Central memory CD8-positive, alpha-beta T cell (primary cell): ENCODE data around the gene PRKCA.
A peak's percentile ranks its signal among the peaks of the same experiment; 100 is the strongest.

Experiments
- ATAC-seq: fragments of 150-1000 bp; cut with Tn5 transposase; replicated peaks from 2 replicates; pipeline ENCODE4 v1.10.0; 2022; ENCODE audit warnings: mild to moderate bottlenecking, moderate FRiP score, moderate number of reproducible peaks; ENCODE audit not compliant: poor library complexity, severe bottlenecking; ENCODE audit errors: extremely low read depth
- DNase-seq, 2 donors: peaks; one replicate each; pipeline ENCODE4 v3.0.0; 2021; ENCODE audit warnings: low spot score in 2 of 2
- H3K27ac Mint-ChIP-seq: one replicate; pipeline ENCODE4 v1.8.0; 2022; ENCODE audit warnings: low read depth, mild to moderate bottlenecking, moderate library complexity, mixed read lengths
- H3K27me3 Mint-ChIP-seq: one replicate; pipeline ENCODE4 v1.8.0; 2022; ENCODE audit warnings: mixed read lengths
- H3K36me3 Mint-ChIP-seq: one replicate; pipeline ENCODE4 v1.8.0; 2022; ENCODE audit warnings: mild to moderate bottlenecking, moderate library complexity, mixed read lengths; ENCODE audit not compliant: insufficient read depth
- H3K4me1 Mint-ChIP-seq: one replicate; pipeline ENCODE4 v1.8.0; 2022; ENCODE audit warnings: mixed read lengths
- H3K4me3 Mint-ChIP-seq: one replicate; pipeline ENCODE4 v1.8.0; 2022; ENCODE audit warnings: mild to moderate bottlenecking, moderate library complexity, mixed read lengths
- H3K9me3 Mint-ChIP-seq: one replicate; pipeline ENCODE4 v1.8.0; 2022; ENCODE audit warnings: mixed read lengths

Gene PRKCA

GRCh38 chr17:66564992-66565465 is 262.6 kb downstream of the PRKCA start:
- Mint-ChIP-seq H3K9me3 (no peaks in the 10 kb centered on the region), H3K27ac (no peak overlapping the region), H3K4me1 (no peaks in the 10 kb centered on the region), H3K4me3 (no peak overlapping the region), H3K36me3 (no peaks in the 10 kb centered on the region), H3K27me3 (no peaks in the 10 kb centered on the region)
- DNase-seq (no peak), ATAC-seq (no peak)

- H3K4me1 Mint-ChIP-seq = no peaks in the 10 kb centered on the region
- ATAC-seq (peak; percentile 43), DNase-seq (peak; percentile 52 to 77)
- H3K27ac Mint-ChIP-seq = no peak overlapping the region
- H3K36me3 Mint-ChIP-seq = no peaks in the 10 kb centered on the region
- no peak overlapping the region for H3K4me3 Mint-ChIP-seq
- H3K27me3 Mint-ChIP-seq = no peaks in the 10 kb centered on the region
- H3K9me3 Mint-ChIP-seq = no peaks in the 10 kb centered on the region
Measured at GRCh38 chr17:66567234-66568170, 265.1 kb downstream of the PRKCA start.

GRCh38 chr17:66569572-66569971 is 267.2 kb downstream of the PRKCA start:
- DNase-seq (no peak), ATAC-seq (no peak)
- no peak overlapping the region for H3K27ac Mint-ChIP-seq
- no peaks in the 10 kb centered on the region for H3K36me3 Mint-ChIP-seq
- H3K9me3 Mint-ChIP-seq = no peaks in the 10 kb centered on the region
- no peak overlapping the region for H3K4me3 Mint-ChIP-seq
- no peaks in the 10 kb centered on the region for H3K4me1 Mint-ChIP-seq
- no peaks in the 10 kb centered on the region for H3K27me3 Mint-ChIP-seq

GRCh38 chr17:66570447-66571195 is 268.2 kb downstream of the PRKCA start:
- no peak for DNase-seq
- Mint-ChIP-seq H3K4me3 (no peak overlapping the region), H3K9me3 (no peaks in the 10 kb centered on the region), H3K36me3 (no peaks in the 10 kb centered on the region), H3K27me3 (no peaks in the 10 kb centered on the region), H3K27ac (no peak overlapping the region), H3K4me1 (no peaks in the 10 kb centered on the region)
- no peak for ATAC-seq

- H3K27ac Mint-ChIP-seq = no peak overlapping the region
- H3K36me3 Mint-ChIP-seq = no peaks in the 10 kb centered on the region
- H3K4me1 Mint-ChIP-seq = no peaks in the 10 kb centered on the region
- DNase-seq (no peak), ATAC-seq (no peak)
- no peaks in the 10 kb centered on the region for H3K27me3 Mint-ChIP-seq
- H3K4me3 Mint-ChIP-seq = no peak overlapping the region
- H3K9me3 Mint-ChIP-seq = no peaks in the 10 kb centered on the region
Measured at GRCh38 chr17:66571745-66572144, 269.3 kb downstream of the PRKCA start.

GRCh38 chr17:66573078-66573477 is 270.7 kb downstream of the PRKCA start:
- H3K27me3 Mint-ChIP-seq = no peaks in the 10 kb centered on the region
- no peak overlapping the region for H3K27ac Mint-ChIP-seq
- DNase-seq = no peak
- ATAC-seq = no peak
- H3K4me1 Mint-ChIP-seq = no peaks in the 10 kb centered on the region
- H3K9me3 Mint-ChIP-seq = no peaks in the 10 kb centered on the region
- no peak overlapping the region for H3K4me3 Mint-ChIP-seq
- H3K36me3 Mint-ChIP-seq = no peaks in the 10 kb centered on the region

- H3K9me3 Mint-ChIP-seq = no peaks in the 10 kb centered on the region
Measured at GRCh38 chr17:66574123-66574522, 271.7 kb downstream of the PRKCA start.

GRCh38 chr17:66576473-66576872 is 274.1 kb downstream of the PRKCA start:
- Mint-ChIP-seq H3K36me3 (no peaks in the 10 kb centered on the region), H3K4me3 (no peak overlapping the region), H3K4me1 (no peaks in the 10 kb centered on the region), H3K9me3 (no peaks in the 10 kb centered on the region), H3K27me3 (no peaks in the 10 kb centered on the region), H3K27ac (no peak overlapping the region)
- no peak for ATAC-seq
- DNase-seq = no peak

More at GRCh38 chr17:66574123-66574522, 271.7 kb downstream of the PRKCA start:
- no peak for DNase-seq
- Mint-ChIP-seq H3K27me3 (no peaks in the 10 kb centered on the region), H3K27ac (no peak overlapping the region), H3K4me1 (no peaks in the 10 kb centered on the region), H3K4me3 (no peak overlapping the region), H3K36me3 (no peaks in the 10 kb centered on the region)
- ATAC-seq = no peak

- Mint-ChIP-seq H3K27me3 (no peaks in the 10 kb centered on the region), H3K4me1 (no peaks in the 10 kb centered on the region), H3K36me3 (no peaks in the 10 kb centered on the region), H3K4me3 (no peak overlapping the region), H3K27ac (no peak overlapping the region), H3K9me3 (no peaks in the 10 kb centered on the region)
- no peak for ATAC-seq
- no peak for DNase-seq
Measured at GRCh38 chr17:66577041-66577440, 274.6 kb downstream of the PRKCA start.

GRCh38 chr17:66578781-66579489 is 276.5 kb downstream of the PRKCA start:
- Mint-ChIP-seq H3K27me3 (no peaks in the 10 kb centered on the region), H3K9me3 (no peaks in the 10 kb centered on the region), H3K36me3 (no peaks in the 10 kb centered on the region), H3K4me3 (no peak overlapping the region), H3K4me1 (no peaks in the 10 kb centered on the region), H3K27ac (no peak overlapping the region)
- DNase-seq (no peak), ATAC-seq (no peak)

GRCh38 chr17:66579556-66579955 is 277.1 kb downstream of the PRKCA start:
- H3K4me3 Mint-ChIP-seq = no peak overlapping the region
- no peaks in the 10 kb centered on the region for H3K36me3 Mint-ChIP-seq
- no peak for ATAC-seq
- DNase-seq = no peak
- no peak overlapping the region for H3K27ac Mint-ChIP-seq
- no peaks in the 10 kb centered on the region for H3K27me3 Mint-ChIP-seq
- no peaks in the 10 kb centered on the region for H3K4me1 Mint-ChIP-seq
- H3K9me3 Mint-ChIP-seq = no peaks in the 10 kb centered on the region

- Mint-ChIP-seq H3K27me3 (no peaks in the 10 kb centered on the region), H3K36me3 (no peaks in the 10 kb centered on the region), H3K27ac (no peak overlapping the region), H3K4me3 (no peak overlapping the region), H3K4me1 (no peaks in the 10 kb centered on the region), H3K9me3 (no peaks in the 10 kb centered on the region)
- no peak for DNase-seq
- ATAC-seq = no peak
Measured at GRCh38 chr17:66580184-66580955, 278.0 kb downstream of the PRKCA start.
